H1 (cell line): ENCODE measurements around the gene AGER. TPM values are rescaled to one million over a fixed set of nuclear protein-coding genes. Genes with fewer than 3 reads are reported as not detected.

Experiments
- CTCF ChIA-PET: fragments of 300-600 bp; sonication (Branson Sonifier 250); formaldehyde crosslinking; loops from one replicate; lab custom pipeline; 2021; ENCODE audit not compliant: partially characterized antibody; lab: Charles Lee
- POLR2A ChIA-PET: fragments of 300-600 bp; sonication (Branson Sonifier 250); formaldehyde crosslinking; loops from one replicate; lab custom pipeline; 2021; ENCODE audit warnings: inconsistent platforms; ENCODE audit not compliant: partially characterized antibody; lab: Charles Lee
- DNase-seq, 2 experiments: peaks; one replicate each; pipeline versions ENCODE4 v3.0.0 to v3.0.0-alpha.2; 2010 to 2022; ENCODE audit warnings: low spot score in 2 of 2, low read depth in 1 of 2, mixed read lengths in 1 of 2
- FAIRE-seq: peaks from 2 replicates; lab custom pipeline; 2011; peaks lifted over from hg19 to GRCh38; lab: Jason Lieb, UNC
- H2AFZ ChIP-seq: 2 replicates; pipeline ENCODE4 v1.8.1; 2012; ENCODE audit warnings: low read length, inconsistent platforms
- H2AK5ac ChIP-seq: 2 replicates; pipeline ENCODE4 v1.6.1; 2013; ENCODE audit warnings: low read depth, low read length
- H2BK120ac ChIP-seq: replicated peaks from 2 replicates; pipeline ENCODE3; 2013; ENCODE audit warnings: low read depth, low read length, inconsistent platforms
- H2BK12ac ChIP-seq: 2 replicates; pipeline ENCODE4 v1.6.1; 2013; ENCODE audit warnings: low read depth, low read length
- H2BK15ac ChIP-seq: 2 replicates; pipeline ENCODE4 v1.6.1; 2013; ENCODE audit warnings: low read length
- H2BK20ac ChIP-seq: 2 replicates; pipeline ENCODE4 v1.6.1; 2013; ENCODE audit warnings: low read length
- H2BK5ac ChIP-seq: 2 replicates; pipeline ENCODE4 v1.6.1; 2013; ENCODE audit warnings: low read depth, low read length
- H3K14ac ChIP-seq: 2 replicates; pipeline ENCODE4 v1.6.1; 2013; ENCODE audit warnings: inconsistent platforms; ENCODE audit not compliant: insufficient read length
- H3K18ac ChIP-seq: 2 replicates; pipeline ENCODE4 v1.6.1; 2013; ENCODE audit warnings: low read length; ENCODE audit errors: extremely low read depth
- H3K23ac ChIP-seq: 2 replicates; pipeline ENCODE4 v1.6.1; 2013; ENCODE audit warnings: inconsistent platforms; ENCODE audit not compliant: insufficient read length
- H3K23me2 ChIP-seq: 2 replicates; pipeline ENCODE4 v1.6.1; 2013; ENCODE audit warnings: low read depth, low read length
- H3K27ac ChIP-seq: 2 replicates; pipeline ENCODE4 v1.6.1; 2011; ENCODE audit warnings: low read depth, low read length, inconsistent platforms
- H3K27me3 ChIP-seq, 4 experiments: replicated peaks in 1 of 4; 1 replicate in 1 of 4; 2 replicates in 3 of 4; pipeline versions ENCODE4 v1.6.1 to v1.8.1; 2011 to 2013; ENCODE audit warnings: low read length in 3 of 4, mild to moderate bottlenecking in 3 of 4, inconsistent platforms in 2 of 4, mixed read lengths in 2 of 4, moderate library complexity in 1 of 4; ENCODE audit not compliant: control insufficient read depth in 3 of 4, insufficient read depth in 3 of 4; ENCODE audit errors: extremely low read depth in 1 of 4
- H3K36me3 ChIP-seq, 4 experiments: 2 replicates each; pipeline versions ENCODE4 v1.6.1 to v1.8.1; 2011 to 2013; ENCODE audit warnings: mild to moderate bottlenecking in 4 of 4, low read length in 3 of 4, moderate library complexity in 2 of 4, control low read depth in 1 of 4, inconsistent platforms in 1 of 4; ENCODE audit not compliant: insufficient read depth in 4 of 4, control insufficient read depth in 2 of 4
- H3K4ac ChIP-seq: replicated peaks from 2 replicates; pipeline ENCODE3; 2013; ENCODE audit warnings: low read length, low read depth, mixed read lengths, inconsistent platforms; ENCODE audit not compliant: insufficient read length
- H3K4me1 ChIP-seq, 4 experiments: replicated peaks in 1 of 4; 1 replicate in 1 of 4; 2 replicates in 3 of 4; pipeline versions ENCODE4 v1.6.1 to v1.8.1; 2011 to 2013; ENCODE audit warnings: low read length in 3 of 4, inconsistent platforms in 2 of 4, mixed read lengths in 1 of 4; ENCODE audit not compliant: insufficient read depth in 4 of 4, control insufficient read depth in 3 of 4
- H3K4me2 ChIP-seq, 2 experiments: 2 replicates each; pipeline versions ENCODE4 v1.6.1 to v1.8.1; 2011 to 2013; ENCODE audit warnings: low read depth in 2 of 2, low read length in 2 of 2, control low read depth in 1 of 2, inconsistent platforms in 1 of 2, mild to moderate bottlenecking in 1 of 2; ENCODE audit not compliant: insufficient read depth in 1 of 2
- H3K4me3 ChIP-seq, 4 experiments: fragments of 200-600, 300-600 bp in 1 of 4; sonication (generic), shearing (Covaris generic), sonication (Bioruptor Twin) in 1 of 4; 2 replicates each; pipeline versions ENCODE4 v1.5.1 to v1.8.1; 2011 to 2016; ENCODE audit warnings: low read length in 4 of 4, low read depth in 3 of 4, control low read depth in 2 of 4, inconsistent platforms in 2 of 4, mild to moderate bottlenecking in 2 of 4, mixed read lengths in 1 of 4, moderate library complexity in 1 of 4; ENCODE audit not compliant: insufficient read depth in 2 of 4; ENCODE audit errors: extremely low read depth in 1 of 4
- H3K56ac ChIP-seq: replicated peaks from 2 replicates; pipeline ENCODE3; 2013; ENCODE audit warnings: low read depth, mild to moderate bottlenecking, mixed read lengths, low read length, inconsistent platforms; ENCODE audit not compliant: insufficient read length
- H3K79me1 ChIP-seq: 2 replicates; pipeline ENCODE4 v1.6.1; 2013; ENCODE audit warnings: low read depth, low read length, control low read depth
- H3K79me2 ChIP-seq, 2 experiments: 2 replicates each; pipeline versions ENCODE4 v1.6.1 to v1.8.1; 2012 to 2013; ENCODE audit warnings: low read length in 2 of 2, mild to moderate bottlenecking in 2 of 2, inconsistent platforms in 1 of 2; ENCODE audit not compliant: insufficient read depth in 2 of 2, control insufficient read depth in 1 of 2
- H3K9ac ChIP-seq, 4 experiments: replicated peaks in 1 of 4; 1 replicate in 1 of 4; 2 replicates in 3 of 4; pipeline versions ENCODE4 v1.6.1 to v1.8.1; 2011 to 2013; ENCODE audit warnings: low read depth in 3 of 4, low read length in 3 of 4, control low read depth in 2 of 4, mild to moderate bottlenecking in 2 of 4, moderate library complexity in 2 of 4, inconsistent platforms in 1 of 4; ENCODE audit errors: extremely low read depth in 1 of 4
- H3K9me3 ChIP-seq, 2 experiments: 2 replicates each; pipeline versions ENCODE4 v1.6.1 to v1.8.1; 2012 to 2013; ENCODE audit warnings: mild to moderate bottlenecking in 2 of 2, moderate library complexity in 2 of 2, control low read depth in 1 of 2, inconsistent platforms in 1 of 2, low read depth in 1 of 2, low read length in 1 of 2, mixed read lengths in 1 of 2; ENCODE audit not compliant: insufficient read depth in 2 of 2
- H4K20me1 ChIP-seq, 2 experiments: replicated peaks in 1 of 2; 2 replicates each; pipeline versions ENCODE3 to v1.8.1; 2011 to 2013; ENCODE audit warnings: inconsistent platforms in 2 of 2, low read length in 2 of 2, mild to moderate bottlenecking in 1 of 2; ENCODE audit not compliant: insufficient read depth in 2 of 2, control insufficient read depth in 1 of 2
- H4K5ac ChIP-seq: 2 replicates; pipeline ENCODE4 v1.6.1; 2013; ENCODE audit warnings: low read length, low read depth, mixed read lengths, inconsistent platforms; ENCODE audit not compliant: insufficient read length
- H4K8ac ChIP-seq: 2 replicates; pipeline ENCODE4 v1.8.0; 2013; ENCODE audit warnings: mild to moderate bottlenecking, moderate library complexity, low read length, inconsistent platforms; ENCODE audit not compliant: insufficient read depth; ENCODE audit errors: extremely low read depth
- H4K91ac ChIP-seq: replicated peaks from 2 replicates; pipeline ENCODE3; 2013; ENCODE audit warnings: low read length, mixed read lengths, inconsistent platforms; ENCODE audit not compliant: insufficient read length
- BACH1 ChIP-seq: IDR thresholded peaks from 2 replicates; pipeline ENCODE4 v1.6.1; 2012; ENCODE audit warnings: low read length, improper control_type of control experiment
- CBX5 ChIP-seq: fragments of 300-800, 300-1000 bp; sonication (generic); IDR thresholded peaks from 2 replicates; pipeline ENCODE4 v1.7.1; 2016; ENCODE audit warnings: antibody characterized with exemption, low read length, low read depth
- CEBPB ChIP-seq: IDR thresholded peaks from 2 replicates; pipeline ENCODE4 v1.6.1; 2012; ENCODE audit warnings: low read depth, low read length
- CTCF ChIP-seq, 3 experiments: IDR thresholded peaks; 1 replicate in 2 of 3; 2 replicates in 1 of 3; pipeline versions ENCODE4 v1.5.1 to v1.6.1; 2011; ENCODE audit warnings: low read length in 3 of 3, mild to moderate bottlenecking in 3 of 3, inconsistent platforms in 2 of 3, low read depth in 1 of 3, moderate library complexity in 1 of 3; ENCODE audit not compliant: insufficient read depth in 1 of 3; ENCODE audit errors: control extremely low read depth in 1 of 3
- E2F6 ChIP-seq: IDR thresholded peaks from 2 replicates; pipeline ENCODE4 v1.6.1; 2012; ENCODE audit warnings: inconsistent platforms
- EP300 ChIP-seq, 2 experiments: IDR thresholded peaks; 1 replicate in 1 of 2; 2 replicates in 1 of 2; pipeline ENCODE4 v1.6.1; 2011 to 2012; ENCODE audit warnings: low read depth in 2 of 2, low read length in 2 of 2, mild to moderate bottlenecking in 2 of 2, borderline replicate concordance in 1 of 2, inconsistent platforms in 1 of 2, moderate library complexity in 1 of 2
- NANOG ChIP-seq: IDR thresholded peaks from 2 replicates; pipeline ENCODE4 v1.6.1; 2011; ENCODE audit warnings: low read length, low read depth, mild to moderate bottlenecking, inconsistent platforms; ENCODE audit not compliant: insufficient read depth, poor library complexity, severe bottlenecking
- POLR2A ChIP-seq, 2 experiments: IDR thresholded peaks; 1 replicate in 1 of 2; 2 replicates in 1 of 2; pipeline ENCODE4 v1.6.1; 2011; ENCODE audit warnings: low read depth in 2 of 2, low read length in 2 of 2, mild to moderate bottlenecking in 2 of 2; ENCODE audit errors: control extremely low read depth in 1 of 2
- TBP ChIP-seq: IDR thresholded peaks from 2 replicates; pipeline ENCODE4 v1.6.1; 2011; ENCODE audit warnings: low read depth, low read length, improper control_type of control experiment
- TCF12 ChIP-seq: IDR thresholded peaks from 2 replicates; pipeline ENCODE4 v1.6.1; 2011; ENCODE audit warnings: low read depth, mild to moderate bottlenecking, low read length
- ZNF274 ChIP-seq: IDR thresholded peaks from 2 replicates; pipeline ENCODE4 v1.7.0; 2012; ENCODE audit warnings: low read length, borderline replicate concordance; ENCODE audit errors: extremely low read depth
- WGBS, 2 experiments: shearing (Covaris generic) in 1 of 2; methylation state at CpG; one replicate each; pipeline versions ENCODE4 v1.1.6 to v1.1.7; 2013 to 2015; ENCODE audit warnings: low lambda C conversion rate in 2 of 2, mixed read lengths in 2 of 2, inconsistent platforms in 1 of 2, low coverage in 1 of 2, missing lambda C conversion rate in 1 of 2; ENCODE audit not compliant: insufficient replicate concordance in 2 of 2, insufficient coverage in 1 of 2, insufficient read length in 1 of 2; ENCODE audit errors: extremely low coverage in 1 of 2, missing lambda C conversion rate in 1 of 2; 5-methylcytosine and 5-hydroxymethylcytosine counted together
- polyA plus RNA-seq, 7 experiments: library from polyadenylated mRNA; depleted of rRNA in 3 of 7; stranded (reverse) in 5 of 7; unstranded in 2 of 7; fragments of >200 nt in 5 of 7; fragments of 200-250 nt in 2 of 7; gene quantifications; 1 replicate in 5 of 7; 2 replicates in 1 of 7; 4 replicates in 1 of 7; pipeline versions ENCODE4 v1.2.1 to v1.2.3, GENCODE V29; 2011 to 2013; ENCODE audit warnings: missing spikeins in 2 of 7, mixed read lengths in 2 of 7
- total RNA-seq: library from RNA; stranded (reverse); fragmentation: NEBNext Ultra II Directional; extraction: Animal tissue kit (Norgen Biotek cat#: 25700); gene quantifications from 2 replicates; pipeline ENCODE4 v1.2.1, GENCODE V29; 2021

Gene AGER
- total and polyA plus RNA-seq, 2 of the 8 experiments (the other 6 are each of a cell fraction or from before 2014, with no cell fraction given), result 3.8 to 10.9 TPM

GRCh38 chr6:32168350-32168749, 15.7 kb downstream of the AGER start:
- Histone ChIP-seq H3K36me3 (peaks cover 4 to 41% (median 32%) of the 10 kb centered on the region in 4 experiments), H2BK20ac (no peak overlapping the region), H4K20me1 (peaks cover 2 to 7% of the 10 kb centered on the region in 2 experiments), H3K4me3 (no peak overlapping the region), H2AFZ (no peak overlapping the region), H2BK12ac (no peak overlapping the region), H4K5ac (no peak overlapping the region), H3K18ac (no peak overlapping the region), H4K8ac (no peak overlapping the region), H3K14ac (no peak overlapping the region), H3K27ac (no peak overlapping the region), H2AK5ac (no peak overlapping the region), H3K9ac (no peak overlapping the region), H3K4ac (no peak overlapping the region), H3K4me1 (peaks cover 1 to 9% (median 3%) of the 10 kb centered on the region in 4 experiments; a peak in 5 of 7 replicates), H3K56ac (no peak overlapping the region), H2BK15ac (no peak overlapping the region), H3K27me3 (no peaks in the 10 kb centered on the region), H3K23ac (no peak overlapping the region), H2BK5ac (no peak overlapping the region), H3K4me2 (no peak overlapping the region), H2BK120ac (no peak overlapping the region), H3K9me3 (no peaks in the 10 kb centered on the region), H3K79me1 (no peaks in the 10 kb centered on the region; the same call in 1 of the 2 replicates), H3K79me2 (peaks cover 0 to 13% of the 10 kb centered on the region in 2 experiments; a peak in 3 of 4 replicates), H4K91ac (no peak overlapping the region), H3K23me2 (no peaks in the 10 kb centered on the region)
- WGBS, 2 experiments, result 88% methylated on average over 2 of the region's 2 CpGs; no CpG with 5 or more reads in 1 of the 2 experiments
- no peak for FAIRE-seq
- ChIA-PET CTCF (interaction anchor here (1.1 to 6.7 kb wide), 6 partner anchors 10 to 54 kb away, joined by 3 to 72 read pairs (median 8); no protein-coding TSS in a partner anchor), POLR2A (interaction anchor here (0.9 to 6.8 kb wide), 10 partner anchors 8 to 198 kb away, joined by 3 to 49 read pairs (median 4); partner anchors contain the start of genes AGPAT1, FKBPL, PRRT1 and TNXB)
- DNase-seq, result no peak
- no peak for TF ChIP-seq EP300 (IDR thresholded peaks at IDR 0.05; ENCODE audit: borderline replicate concordance in 1 of 2, low read depth in 2 of 2, low read length in 2 of 2)
- no peak for TF ChIP-seq POLR2A (IDR thresholded peaks at IDR 0.05; ENCODE audit: control extremely low read depth in 1 of 2, low read depth in 2 of 2, low read length in 2 of 2)
- TF ChIP-seq BACH1, result no peak
- TF ChIP-seq TCF12, result no peak
- no peak for TF ChIP-seq NANOG
- no peak for TF ChIP-seq CEBPB
- TF ChIP-seq TBP, result no peak
- no peak for TF ChIP-seq ZNF274
- no peak for TF ChIP-seq E2F6
- no peak for TF ChIP-seq CTCF (IDR thresholded peaks at IDR 0.05; ENCODE audit: control extremely low read depth in 1 of 3, insufficient read depth in 1 of 3, low read depth in 1 of 3, low read length in 3 of 3)
- no peak for TF ChIP-seq CBX5
